HG03175 (cell line): ENCODE measurements around the gene CFL2.

Source experiments
- ATAC-seq: cut with Tn5 transposase; IDR thresholded peaks from one replicate; pipeline ENCODE4 v1.9.1; 2021; ENCODE audit warnings: mild to moderate bottlenecking, moderate library complexity; ENCODE audit not compliant: unreplicated experiment

CFL2 gene

DNA sequence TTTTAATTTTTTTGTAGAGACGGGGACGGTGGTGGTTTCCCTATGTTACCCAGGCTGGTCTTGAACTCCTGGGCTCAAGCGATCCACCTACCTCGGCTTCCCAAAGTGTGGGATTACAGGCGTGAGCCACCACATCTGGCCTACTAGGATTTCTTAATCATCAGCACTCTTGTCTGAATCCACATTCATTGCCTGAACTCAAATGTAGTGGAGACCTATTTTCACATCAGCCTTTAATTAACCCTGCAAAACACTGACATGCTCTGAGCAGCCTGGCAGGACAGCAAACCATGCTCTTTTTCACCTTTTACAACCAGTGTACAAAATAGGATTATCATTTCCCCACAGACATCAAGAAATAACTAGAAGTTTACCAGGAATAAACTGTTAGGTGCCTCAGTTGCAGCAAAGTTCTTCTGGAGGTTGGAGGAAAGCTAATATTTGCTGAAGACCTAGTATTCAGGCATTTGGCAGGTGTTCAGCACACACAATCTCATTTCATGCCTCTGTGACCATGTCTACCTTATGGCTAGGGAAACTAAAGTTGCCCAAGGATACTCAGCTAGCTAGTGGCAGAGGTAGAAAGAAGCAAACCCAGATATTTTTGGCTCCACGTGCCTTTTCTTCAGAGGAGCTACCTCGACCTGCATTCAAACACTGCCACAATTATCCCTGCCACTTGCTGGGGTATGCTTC lies 37.7 kb downstream of the CFL2 start:
- no peak for ATAC-seq

GRCh38 chr14:34673702-34674101 lies 40.7 kb downstream of the CFL2 start:
- no peak for ATAC-seq

- ATAC-seq = no peak
These were observed 42.7 kb downstream of the CFL2 start for GRCh38 chr14:34671716-34672115.

GRCh38 chr14:34668111-34668510 lies 46.3 kb downstream of the CFL2 start:
- no peak for ATAC-seq

DNA sequence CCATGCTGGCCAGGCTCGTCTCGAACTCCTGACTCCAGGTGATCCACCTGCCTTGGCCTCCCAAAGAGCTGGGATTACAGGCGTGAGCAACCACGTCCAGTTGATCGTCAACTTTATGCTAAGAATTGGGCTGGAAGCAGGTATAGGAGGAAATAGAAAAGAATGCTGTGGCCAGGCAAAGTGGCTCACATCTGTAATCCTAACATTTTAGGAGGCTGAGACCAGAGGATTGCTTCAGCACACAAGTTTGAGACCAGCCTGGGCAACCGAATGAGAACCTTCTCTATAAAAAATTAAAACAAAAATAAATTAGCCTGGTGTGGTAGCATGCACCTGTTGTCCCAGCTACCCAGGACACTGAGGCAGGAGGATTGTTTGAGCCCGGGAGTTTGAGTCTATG lies 47.4 kb downstream of the CFL2 start:
- no peak for ATAC-seq

DNA sequence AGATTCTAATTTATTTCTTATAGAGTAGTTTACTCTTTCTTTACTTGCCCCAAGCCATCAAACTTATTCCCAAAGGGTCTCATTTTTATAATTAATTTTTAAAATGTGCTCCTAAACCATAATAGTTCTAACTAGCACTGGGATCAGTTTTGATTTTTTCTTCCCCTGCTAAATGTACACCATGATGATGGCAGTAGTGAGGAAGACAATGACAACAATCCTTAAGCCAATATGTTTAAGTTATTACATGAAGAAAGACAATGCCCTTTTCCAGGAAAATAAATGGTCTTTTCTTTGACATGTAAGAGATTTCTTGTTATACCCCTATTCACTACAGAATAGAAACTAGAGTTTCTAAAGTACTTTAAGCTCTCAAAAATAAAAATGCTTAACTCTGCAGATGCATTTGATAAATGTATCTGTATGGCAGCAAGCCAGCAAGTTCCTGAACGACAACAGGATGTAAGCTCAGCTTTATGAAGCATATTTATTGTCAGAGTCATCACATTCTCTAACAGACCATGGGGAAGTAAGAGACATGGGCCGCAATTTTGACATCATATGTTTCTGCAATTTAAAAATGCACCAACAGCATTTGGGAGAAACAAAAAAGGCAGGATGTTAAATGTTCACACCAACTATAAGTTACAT lies 48.5 kb downstream of the CFL2 start:
- ATAC-seq = no peak

DNA sequence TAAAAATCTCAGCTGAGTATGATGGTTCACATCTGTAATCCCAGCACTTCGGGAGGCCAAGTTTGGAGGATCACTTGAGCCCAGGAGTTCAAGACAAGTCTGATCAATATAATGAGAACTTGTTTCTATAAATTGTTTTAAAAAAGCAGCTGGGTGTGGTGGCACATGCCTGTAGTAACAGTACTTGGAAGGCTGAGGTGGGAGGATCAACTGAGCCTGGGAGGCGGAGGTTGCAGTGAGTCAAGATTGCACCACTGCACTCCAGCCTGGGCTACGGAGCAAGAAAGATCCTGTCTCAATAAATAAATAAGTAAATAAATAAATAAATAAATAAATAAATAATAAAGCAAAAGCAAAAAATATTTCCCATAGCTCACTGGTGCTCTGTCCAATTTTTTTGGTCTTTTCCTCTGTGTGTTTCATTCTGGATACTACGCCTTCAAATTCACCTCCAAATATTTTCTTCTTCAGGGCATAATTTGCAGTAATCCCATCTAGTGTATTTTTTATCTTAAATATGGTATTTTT lies 51.8 kb downstream of the CFL2 start:
- ATAC-seq = no peak

DNA sequence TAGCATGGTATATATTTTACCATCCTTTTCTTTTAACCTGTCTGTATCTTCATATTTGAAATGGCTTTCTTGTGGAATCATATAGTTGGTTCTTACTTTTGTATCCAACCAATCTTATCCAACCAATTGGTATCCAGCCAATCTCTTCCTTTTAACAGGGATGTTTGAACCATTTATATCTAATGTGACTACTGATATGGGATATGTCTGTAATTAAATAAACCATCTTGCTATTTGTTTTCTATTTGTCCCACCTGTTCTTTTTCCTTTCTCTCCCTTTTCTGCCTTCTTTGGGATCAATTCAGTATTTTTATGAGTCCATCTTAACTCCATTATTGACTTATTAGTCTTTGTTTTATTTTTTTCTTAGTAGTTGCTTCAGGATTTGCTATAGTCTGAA lies 53.6 kb downstream of the CFL2 start:
- no peak for ATAC-seq
